Type B pancreatic cell (in vitro differentiated cells): Measurements from ENCODE around the gene SELENOH. TPM values are rescaled to one million over a fixed set of nuclear protein-coding genes. Genes with fewer than 3 reads are reported as not detected.
A peak's percentile ranks its signal among the peaks of the same experiment; 100 is the strongest.

Source experiments
- DNase-seq: peaks from one replicate; pipeline ENCODE4 v3.0.0; 2021; ENCODE audit warnings: mixed read lengths; ENCODE audit not compliant: unreplicated experiment; ENCODE audit errors: extremely low spot score
- H3K27ac Mint-ChIP-seq: 2 replicates; pipeline ENCODE4 v1.8.0; 2021; ENCODE audit warnings: mild to moderate bottlenecking, mixed read lengths
- H3K27me3 Mint-ChIP-seq: 2 replicates; pipeline ENCODE4 v1.8.0; 2021; ENCODE audit warnings: mixed read lengths
- H3K36me3 Mint-ChIP-seq: 2 replicates; pipeline ENCODE4 v1.8.0; 2021; ENCODE audit warnings: mixed read lengths
- H3K4me1 Mint-ChIP-seq: one replicate; pipeline ENCODE4 v1.8.0; 2021; ENCODE audit warnings: mixed read lengths; ENCODE audit not compliant: unreplicated experiment
- H3K4me3 Mint-ChIP-seq: 2 replicates; pipeline ENCODE4 v1.8.0; 2021; ENCODE audit warnings: mild to moderate bottlenecking, mixed read lengths
- H3K9me3 Mint-ChIP-seq: 2 replicates; pipeline ENCODE4 v1.8.0; 2021; ENCODE audit warnings: mixed read lengths
- CTCF ChIP-seq: fragments of 200-600 bp; sonication (generic); conservative IDR thresholded peaks from 2 replicates; pipeline ENCODE4 v1.5.0; 2021; ENCODE audit warnings: antibody characterized with exemption, mild to moderate bottlenecking
- long read RNA-seq: library from polyadenylated mRNA; unstranded; transcript quantifications from one replicate; pipeline ENCODE4 v2.0.0, GENCODE V29; 2020
- total RNA-seq: library from RNA; stranded (reverse); gene quantifications from 2 replicates; pipeline ENCODE4 v1.2.1, GENCODE V29; 2021; ENCODE audit warnings: low replicate concordance

Gene SELENOH
- 107 and 144 TPM in 2 replicates for total RNA-seq
- long read RNA-seq, transcript SELENOH-204 (4 exons, 818 nt), result major isoform, 39 of 44 reads
- long read RNA-seq, partial matches to known transcripts, result 0 of 44 reads
- long read RNA-seq, other reads (novel, unspliced or antisense), result 2 of 44 reads

GRCh38 chr11:57741132-57742086 is at the start of gene SELENOH:
Gene SELENOH, plus strand, starts transcription at chr11:57741491. Its CDS starts 105 bp downstream, at chr11:57741596.
- Mint-ChIP-seq H3K27me3 (no peaks in the 10 kb centered on the region), H3K27ac (peak within 1 kb of the TSS; percentile 93), H3K36me3 (peaks cover 17% of the 10 kb centered on the region), H3K9me3 (no peaks in the 10 kb centered on the region), H3K4me3 (peak within 1 kb of the TSS; percentile 99), H3K4me1 (peaks cover 9% of the 10 kb centered on the region)
- peak; percentile 97 for DNase-seq
- no peak for TF ChIP-seq CTCF

DNA sequence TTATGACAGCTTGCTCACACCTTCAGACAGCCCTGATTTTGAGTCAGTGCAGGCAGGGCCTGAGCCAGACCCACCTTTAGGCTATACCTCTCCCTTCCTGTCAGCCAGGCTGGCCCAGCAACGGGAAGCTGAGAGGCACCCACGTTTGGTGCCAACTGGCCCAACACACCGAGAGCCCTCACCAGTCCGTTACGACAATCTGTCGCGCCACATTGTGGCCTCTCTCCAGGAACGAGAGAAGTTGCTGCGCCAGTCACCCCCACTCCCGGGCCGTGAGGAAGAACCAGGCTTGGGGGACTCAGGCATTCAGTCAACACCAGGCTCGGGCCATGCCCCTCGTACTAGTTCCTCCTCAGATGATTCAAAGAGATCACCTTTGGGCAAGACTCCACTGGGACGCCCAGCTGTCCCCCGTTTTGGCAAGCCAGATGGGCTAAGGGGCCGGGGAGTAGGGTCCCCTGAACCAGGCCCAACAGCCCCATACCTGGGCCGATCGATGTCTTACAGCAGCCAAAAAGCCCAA is 42.4 kb upstream of the SELENOH start:
- Mint-ChIP-seq H3K4me3 (no peak overlapping the region), H3K27me3 (no peaks in the 10 kb centered on the region), H3K27ac (peak overlapping the region; percentile 44), H3K9me3 (no peaks in the 10 kb centered on the region), H3K36me3 (peaks cover 26% of the 10 kb centered on the region), H3K4me1 (no peaks in the 10 kb centered on the region)
- DNase-seq, result no peak
- no peak for TF ChIP-seq CTCF

- Mint-ChIP-seq H3K4me3 (no peak overlapping the region), H3K27me3 (no peaks in the 10 kb centered on the region), H3K4me1 (no peaks in the 10 kb centered on the region), H3K27ac (no peak overlapping the region), H3K9me3 (no peaks in the 10 kb centered on the region), H3K36me3 (peaks cover 29% of the 10 kb centered on the region)
- no peak for TF ChIP-seq CTCF
- DNase-seq, result no peak
Observed at GRCh38 chr11:57699813-57700212, 41.5 kb upstream of the SELENOH start.

- Mint-ChIP-seq H3K27me3 (no peaks in the 10 kb centered on the region), H3K4me1 (no peaks in the 10 kb centered on the region), H3K4me3 (no peak overlapping the region), H3K36me3 (peaks cover 29% of the 10 kb centered on the region), H3K9me3 (no peaks in the 10 kb centered on the region), H3K27ac (no peak overlapping the region)
- no peak for TF ChIP-seq CTCF
- DNase-seq, result no peak
Observed at GRCh38 chr11:57700425-57700824, 40.9 kb upstream of the SELENOH start.

GRCh38 chr11:57703341-57703740 is 38.0 kb upstream of the SELENOH start:
- H3K9me3 Mint-ChIP-seq, result no peaks in the 10 kb centered on the region
- no peak for DNase-seq
- peaks cover 19% of the 10 kb centered on the region for H3K36me3 Mint-ChIP-seq
- H3K4me3 Mint-ChIP-seq, result no peak overlapping the region
- no peak overlapping the region for H3K27ac Mint-ChIP-seq
- H3K27me3 Mint-ChIP-seq, result no peaks in the 10 kb centered on the region
- no peak for TF ChIP-seq CTCF
- H3K4me1 Mint-ChIP-seq, result peaks cover under 1% of the 10 kb centered on the region
